Measurements from ENCODE around the gene ARHGAP11B.
"Not testable (repeated sequence)": the region's sequence is repeated elsewhere in the genome, so short reads cannot be mapped to it uniquely, and the experiment has no call there.

Gene ARHGAP11B

GRCh38 chr15:30625436-30626193 is at the start of gene ARHGAP11B:
Gene ARHGAP11B (plus strand): TSS chr15:30626128.
- DNase-seq, result not testable (repeated sequence)

- DNase-seq, result not testable (repeated sequence)
Observed at GRCh38 chr15:30579394-30579970, 46.4 kb upstream of the ARHGAP11B start.

GRCh38 chr15:30580716-30581115 is 45.2 kb upstream of the ARHGAP11B start:
- not testable (repeated sequence) for DNase-seq

- not testable (repeated sequence) for DNase-seq
Observed at GRCh38 chr15:30598953-30599352, 27.0 kb upstream of the ARHGAP11B start.

- DNase-seq, result not testable (repeated sequence)
Observed at GRCh38 chr15:30603796-30604195, 22.1 kb upstream of the ARHGAP11B start, which contains the start of gene GOLGA8H. Gene GOLGA8H (plus strand): TSS chr15:30604028. CDS start chr15:30604126, 98 bp downstream.

- DNase-seq, result not testable (repeated sequence)
Observed at GRCh38 chr15:30612271-30612670, 13.7 kb upstream of the ARHGAP11B start.

- DNase-seq, result not testable (repeated sequence)
Observed at GRCh38 chr15:30621342-30621741, 4.6 kb upstream of the ARHGAP11B start.

GRCh38 chr15:30626194-30626565 is 252 bp downstream of the ARHGAP11B start:
- DNase-seq, result not testable (repeated sequence)

- not testable (repeated sequence) for DNase-seq
Observed at GRCh38 chr15:30626632-30627031, 704 bp downstream of the ARHGAP11B start.

- no peak for DNase-seq
Observed at GRCh38 chr15:30650012-30650929, 24.3 kb downstream of the ARHGAP11B start.

GRCh38 chr15:30661154-30661553 is 35.2 kb downstream of the ARHGAP11B start:
- not testable (repeated sequence) for DNase-seq

GRCh38 chr15:30669621-30670020 is 43.7 kb downstream of the ARHGAP11B start:
- DNase-seq, result not testable (repeated sequence)

- DNase-seq, result no peak
Observed at GRCh38 chr15:30670056-30670455, 44.1 kb downstream of the ARHGAP11B start.

- DNase-seq, result no peak
Observed at GRCh38 chr15:30671309-30671708, 45.4 kb downstream of the ARHGAP11B start.

- no peak for DNase-seq
Observed at GRCh38 chr15:30675126-30675525, 49.2 kb downstream of the ARHGAP11B start.

GRCh38 chr15:30675891-30676290 is 50.0 kb downstream of the ARHGAP11B start:
- not testable (repeated sequence) for DNase-seq

- not testable (repeated sequence) for DNase-seq
Observed at GRCh38 chr15:30680997-30681396, 55.1 kb downstream of the ARHGAP11B start.

GRCh38 chr15:30685709-30686285 is 59.9 kb downstream of the ARHGAP11B start:
- not testable (repeated sequence) for DNase-seq

GRCh38 chr15:30686651-30687050 is 60.7 kb downstream of the ARHGAP11B start:
- not testable (repeated sequence) for DNase-seq

All from stimulated activated naive CD4-positive, alpha-beta T cell treated with Interleukin-2 at 50 U/mL for 16 hours (primary cell).